KMS-11 (cell line): Measurements from ENCODE around the gene CAMTA1.

Experiments
- H2AFZ ChIP-seq: fragments of 200-600 bp; sonication (generic); 2 replicates; pipeline ENCODE4 v1.6.1; 2016; ENCODE audit warnings: antibody characterized with exemption, mixed run types, low read depth
- H3K27ac ChIP-seq: fragments of 200-600 bp; sonication (generic); 2 replicates; pipeline ENCODE4 v1.6.1; 2016; ENCODE audit warnings: mild to moderate bottlenecking, mixed run types
- H3K27me3 ChIP-seq: fragments of 200-600 bp; sonication (generic); 2 replicates; pipeline ENCODE4 v1.6.1; 2017; ENCODE audit warnings: mild to moderate bottlenecking, low read depth, mixed run types, moderate library complexity; ENCODE audit not compliant: insufficient read depth
- H3K36me3 ChIP-seq: fragments of 200-600 bp; sonication (generic); 2 replicates; pipeline ENCODE4 v1.6.1; 2017; ENCODE audit warnings: mild to moderate bottlenecking, mixed run types; ENCODE audit not compliant: insufficient read depth
- H3K4me1 ChIP-seq: fragments of 200-600 bp; sonication (generic); 2 replicates; pipeline ENCODE4 v1.6.1; 2016; ENCODE audit warnings: mild to moderate bottlenecking, low read depth, mixed run types; ENCODE audit not compliant: poor library complexity, severe bottlenecking
- H3K4me2 ChIP-seq: fragments of 200-600 bp; sonication (generic); 2 replicates; pipeline ENCODE4 v1.7.0; 2016; ENCODE audit warnings: mild to moderate bottlenecking, mixed run types
- H3K4me3 ChIP-seq: fragments of 200-600 bp; sonication (generic); IDR thresholded peaks from 2 replicates; pipeline ENCODE4 v1.6.1; 2017; ENCODE audit warnings: low read depth, low read length, mixed read lengths; ENCODE audit not compliant: insufficient read depth
- H3K79me2 ChIP-seq: fragments of 200-600 bp; sonication (generic); 2 replicates; pipeline ENCODE4 v1.6.1; 2016; ENCODE audit warnings: low read depth, mixed run types; ENCODE audit not compliant: insufficient read depth
- H3K9ac ChIP-seq: fragments of 200-600 bp; sonication (generic); 2 replicates; pipeline ENCODE4 v1.6.1; 2016; ENCODE audit warnings: mild to moderate bottlenecking, mixed run types
- H4K20me1 ChIP-seq: fragments of 200-600 bp; sonication (generic); 2 replicates; pipeline ENCODE4 v1.6.1; 2016; ENCODE audit warnings: mild to moderate bottlenecking, mixed run types; ENCODE audit not compliant: insufficient read depth
- TF ChIP-seq, protein P1 (sequence below): fragments of 200-600 bp; sonication (generic); conservative IDR thresholded peaks from 2 replicates; pipeline ENCODE4 v1.6.1; 2017; ENCODE audit warnings: low read depth, mild to moderate bottlenecking, antibody characterized with exemption, low read length, moderate library complexity, mixed read lengths

Gene CAMTA1

DNA sequence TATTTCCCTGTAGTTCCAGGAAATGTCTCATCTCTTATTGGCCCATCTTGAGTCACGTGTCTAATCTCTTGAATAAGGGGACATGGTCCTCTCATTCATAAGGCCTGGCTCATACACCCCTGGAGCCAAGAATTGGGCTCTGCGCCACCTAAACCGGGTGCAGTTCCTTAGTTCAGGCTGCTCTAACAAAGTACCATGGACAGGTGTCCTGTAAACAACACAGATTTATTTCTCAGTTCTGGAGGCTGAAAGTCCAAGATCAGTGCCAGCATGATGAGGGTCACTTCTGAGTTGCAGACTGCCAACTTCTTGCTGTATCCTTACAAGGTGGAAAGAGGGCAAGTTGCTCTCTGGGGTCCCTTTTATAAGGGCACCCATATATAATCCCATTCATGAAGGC is 925.6 kb downstream of the CAMTA1 start:
- TF ChIP-seq, protein P1, sequence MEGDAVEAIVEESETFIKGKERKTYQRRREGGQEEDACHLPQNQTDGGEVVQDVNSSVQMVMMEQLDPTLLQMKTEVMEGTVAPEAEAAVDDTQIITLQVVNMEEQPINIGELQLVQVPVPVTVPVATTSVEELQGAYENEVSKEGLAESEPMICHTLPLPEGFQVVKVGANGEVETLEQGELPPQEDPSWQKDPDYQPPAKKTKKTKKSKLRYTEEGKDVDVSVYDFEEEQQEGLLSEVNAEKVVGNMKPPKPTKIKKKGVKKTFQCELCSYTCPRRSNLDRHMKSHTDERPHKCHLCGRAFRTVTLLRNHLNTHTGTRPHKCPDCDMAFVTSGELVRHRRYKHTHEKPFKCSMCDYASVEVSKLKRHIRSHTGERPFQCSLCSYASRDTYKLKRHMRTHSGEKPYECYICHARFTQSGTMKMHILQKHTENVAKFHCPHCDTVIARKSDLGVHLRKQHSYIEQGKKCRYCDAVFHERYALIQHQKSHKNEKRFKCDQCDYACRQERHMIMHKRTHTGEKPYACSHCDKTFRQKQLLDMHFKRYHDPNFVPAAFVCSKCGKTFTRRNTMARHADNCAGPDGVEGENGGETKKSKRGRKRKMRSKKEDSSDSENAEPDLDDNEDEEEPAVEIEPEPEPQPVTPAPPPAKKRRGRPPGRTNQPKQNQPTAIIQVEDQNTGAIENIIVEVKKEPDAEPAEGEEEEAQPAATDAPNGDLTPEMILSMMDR = no peak
- Histone ChIP-seq H3K27ac (no peak overlapping the region), H3K27me3 (no peaks in the 10 kb centered on the region), H3K4me2 (no peak overlapping the region), H3K9ac (no peak overlapping the region), H2AFZ (no peak overlapping the region), H3K4me3 (no peak overlapping the region), H3K79me2 (no peaks in the 10 kb centered on the region; the same call in 1 of the 2 replicates), H3K4me1 (no peaks in the 10 kb centered on the region), H4K20me1 (no peaks in the 10 kb centered on the region), H3K36me3 (no peaks in the 10 kb centered on the region)

DNA sequence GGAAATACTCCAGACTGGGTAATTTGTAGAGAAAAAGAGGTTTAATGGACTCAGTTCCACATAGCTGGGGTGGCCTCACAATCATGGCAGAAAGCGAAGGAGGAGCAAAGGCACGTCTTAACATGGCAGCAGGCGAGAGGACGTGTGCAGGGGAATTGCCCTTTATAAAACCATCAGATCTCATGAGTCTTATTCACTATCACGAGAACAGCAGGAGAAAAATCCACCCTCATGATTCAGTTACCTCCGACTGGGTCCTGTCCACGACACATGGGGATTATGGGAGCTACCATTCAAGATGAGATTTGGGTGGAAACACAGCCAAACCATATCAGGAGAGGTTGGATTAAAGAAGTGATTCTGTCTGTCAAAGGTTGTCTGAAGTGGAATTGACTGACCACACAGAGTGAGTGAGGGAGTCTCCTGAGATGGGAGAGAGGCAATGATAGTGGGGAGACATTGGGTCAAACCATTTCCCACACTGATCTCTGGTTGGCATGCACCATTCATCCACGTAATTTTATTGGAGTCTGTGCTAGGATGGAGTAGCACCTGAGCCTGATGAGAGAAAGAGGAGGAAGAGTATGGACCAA is 927.6 kb downstream of the CAMTA1 start:
- TF ChIP-seq, protein P1 = no peak
- H3K9ac ChIP-seq = no peak overlapping the region
- H4K20me1 ChIP-seq = no peaks in the 10 kb centered on the region
- H3K79me2 ChIP-seq = no peaks in the 10 kb centered on the region; the same call in 1 of the 2 replicates
- H3K4me3 ChIP-seq = no peak overlapping the region
- H3K36me3 ChIP-seq = no peaks in the 10 kb centered on the region
- no peak overlapping the region for H3K27ac ChIP-seq
- no peaks in the 10 kb centered on the region for H3K27me3 ChIP-seq
- H3K4me2 ChIP-seq = no peak overlapping the region
- H3K4me1 ChIP-seq = no peaks in the 10 kb centered on the region
- H2AFZ ChIP-seq = no peak overlapping the region

- Histone ChIP-seq H2AFZ (no peak overlapping the region), H3K27ac (no peak overlapping the region), H3K4me1 (no peaks in the 10 kb centered on the region), H3K36me3 (no peaks in the 10 kb centered on the region), H4K20me1 (no peaks in the 10 kb centered on the region), H3K79me2 (no peaks in the 10 kb centered on the region), H3K4me2 (no peak overlapping the region), H3K9ac (no peak overlapping the region), H3K27me3 (no peaks in the 10 kb centered on the region), H3K4me3 (no peak overlapping the region)
- TF ChIP-seq, protein P1 = no peak
These were observed 931.3 kb downstream of the CAMTA1 start for GRCh38 chr1:7716506-7716905.

DNA sequence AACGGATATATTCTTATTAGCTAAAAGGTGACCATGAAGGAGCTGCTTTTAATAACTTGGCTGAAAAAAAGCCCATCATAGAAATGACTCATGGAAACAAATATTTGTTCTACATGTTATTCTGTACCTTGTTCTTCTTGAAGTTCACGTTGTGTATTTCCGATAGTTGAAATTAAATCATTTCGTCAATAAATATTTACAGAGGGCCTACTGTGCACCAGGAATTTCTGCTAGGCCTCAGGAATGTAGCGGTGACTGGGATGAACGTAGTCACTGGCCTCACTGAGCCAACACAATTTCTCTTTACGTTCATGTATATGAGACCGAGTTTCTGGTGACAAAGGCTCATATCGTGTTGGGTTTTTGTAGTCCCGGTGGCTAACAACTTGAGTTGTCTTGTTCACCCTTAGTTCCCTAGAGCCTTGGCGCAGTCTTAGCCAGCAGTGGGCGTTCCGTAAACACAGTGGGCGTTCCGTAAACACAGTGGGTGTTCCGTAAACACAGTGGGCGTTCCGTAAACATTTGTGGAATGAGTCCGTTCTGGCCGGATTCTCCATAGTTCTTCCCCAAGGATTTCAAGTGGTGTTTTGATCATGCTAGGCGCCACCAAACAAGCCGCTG is 932.6 kb downstream of the CAMTA1 start:
- no peaks in the 10 kb centered on the region for H3K36me3 ChIP-seq
- no peak overlapping the region for H3K4me2 ChIP-seq
- H3K79me2 ChIP-seq = no peaks in the 10 kb centered on the region
- H3K4me3 ChIP-seq = no peak overlapping the region
- H3K27me3 ChIP-seq = no peaks in the 10 kb centered on the region
- H4K20me1 ChIP-seq = no peaks in the 10 kb centered on the region
- H3K27ac ChIP-seq = no peak overlapping the region
- H3K9ac ChIP-seq = no peak overlapping the region
- TF ChIP-seq, protein P1 = no peak
- H3K4me1 ChIP-seq = no peaks in the 10 kb centered on the region
- H2AFZ ChIP-seq = no peak overlapping the region
